Stimulated activated CD4-positive, alpha-beta T cell treated with anti-CD3 and anti-CD28 coated beads, Interleukin-2, amount 100 ng/mL, for 24 hours (primary cell): ENCODE measurements around the gene SV2B.

Source experiments
- DNase-seq, 2 donors: peaks; one replicate each; pipeline ENCODE4 v3.0.0-alpha.2; 2020

The SV2B gene

DNA sequence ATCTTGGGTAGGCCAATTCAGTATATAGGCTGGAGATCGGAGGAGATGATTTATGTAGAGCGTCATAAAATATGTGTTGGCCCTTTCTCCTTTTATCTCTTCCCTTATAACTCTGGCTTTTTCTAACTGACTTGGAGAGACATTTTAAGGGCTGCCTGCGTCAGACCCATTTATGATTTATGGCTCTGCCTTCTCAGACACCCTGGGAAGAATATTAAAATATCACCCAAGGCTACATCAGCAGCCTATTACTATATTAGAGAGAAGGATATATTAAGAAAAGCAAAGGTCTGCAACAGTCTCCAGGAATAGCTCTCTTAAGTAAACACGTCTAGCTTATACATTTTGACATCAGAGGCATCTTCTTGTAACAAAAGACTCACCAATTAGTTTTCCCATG, 179.4 kb downstream of the SV2B start:
- DNase-seq, result no peak

DNA sequence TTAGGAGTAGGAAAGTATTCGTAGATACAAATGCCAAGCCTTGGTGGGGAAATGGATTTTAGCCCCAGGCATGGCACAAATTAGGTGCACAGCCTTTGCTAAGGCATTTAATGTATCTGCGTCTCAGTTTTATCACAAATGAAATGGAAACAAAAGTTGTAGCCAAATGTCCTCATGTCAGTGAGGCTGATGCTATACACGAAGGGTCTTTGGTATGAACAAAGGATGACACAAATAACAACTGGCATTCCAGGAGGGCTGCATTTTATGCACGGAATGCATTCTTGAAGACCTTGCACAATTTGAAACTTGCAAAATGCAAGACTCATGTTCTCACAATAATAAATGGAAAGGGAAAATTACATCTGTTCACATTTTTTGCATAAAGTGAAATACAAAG, 181.9 kb downstream of the SV2B start:
- DNase-seq, result no peak

DNA sequence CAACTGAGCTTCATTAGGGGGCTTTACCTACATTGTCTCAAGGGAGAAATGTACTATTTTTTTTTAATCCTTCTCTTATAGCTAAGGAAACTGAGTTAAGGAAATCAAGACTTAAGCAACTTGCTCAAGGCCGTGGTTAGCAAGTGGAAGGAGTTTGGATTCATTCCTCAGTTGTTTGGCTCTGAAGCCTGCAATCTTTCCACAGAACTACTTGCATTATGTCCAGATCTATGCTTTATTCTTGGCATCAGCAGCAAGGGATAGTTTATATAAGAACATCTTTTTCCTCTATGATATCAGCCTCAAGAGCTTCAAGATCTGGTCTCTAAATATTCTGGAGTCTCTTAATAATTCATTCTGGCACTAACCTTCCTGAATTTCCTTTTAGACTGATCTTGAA, 182.4 kb downstream of the SV2B start:
- no peak for DNase-seq

DNA sequence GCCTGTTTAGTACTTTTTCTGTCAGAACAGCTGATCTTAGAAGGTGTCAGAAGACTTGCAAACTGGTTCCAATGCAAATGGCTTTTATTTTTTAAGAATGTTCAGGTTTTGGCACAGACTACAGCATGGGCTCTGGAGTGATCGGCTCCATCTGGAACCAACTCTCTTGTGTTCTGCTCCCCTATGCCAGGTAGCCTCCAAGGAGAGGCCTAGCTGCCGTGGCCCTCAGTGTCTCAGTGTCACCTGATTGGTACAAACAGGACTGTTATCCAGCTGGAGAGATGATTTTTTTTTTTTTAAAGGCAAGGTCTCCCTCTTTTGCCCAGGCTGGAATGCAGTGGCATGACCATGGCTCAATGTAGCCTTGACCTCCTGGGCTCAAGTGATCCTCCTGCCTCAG, 183.1 kb downstream of the SV2B start:
- DNase-seq, result no peak

DNA sequence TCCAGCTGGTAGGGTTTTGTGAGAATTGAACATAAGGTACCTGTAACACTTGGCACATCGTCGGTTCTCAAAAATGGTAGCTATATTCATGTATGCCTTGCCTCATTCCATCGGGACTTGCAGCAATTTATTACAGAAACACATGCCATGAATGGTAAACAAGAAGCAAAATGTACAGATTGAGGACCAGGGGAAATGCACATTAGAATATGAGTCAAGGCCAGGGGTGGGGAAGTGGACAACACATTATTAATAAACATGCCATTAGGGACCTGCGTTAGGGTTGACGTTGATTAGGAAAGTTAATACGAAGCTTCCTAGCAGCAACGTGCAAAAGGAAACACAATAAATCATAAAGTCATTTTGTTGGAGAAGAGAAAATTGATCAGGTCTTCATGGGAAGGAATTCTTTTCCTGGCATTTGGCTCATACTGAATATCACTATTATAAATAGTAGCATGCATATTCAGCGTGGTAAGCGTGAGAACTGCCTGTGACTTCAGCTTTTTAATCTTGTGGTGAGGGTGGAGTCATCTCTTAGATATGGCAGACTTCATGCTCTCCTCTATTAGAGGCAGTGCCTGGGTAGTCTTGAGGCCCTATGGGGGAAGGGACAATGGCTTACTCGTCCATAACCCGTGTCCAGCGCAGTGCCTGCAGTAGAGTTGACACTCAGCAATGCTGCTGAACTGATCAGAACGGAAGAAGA, 184.9 kb downstream of the SV2B start:
- no peak for DNase-seq

DNA sequence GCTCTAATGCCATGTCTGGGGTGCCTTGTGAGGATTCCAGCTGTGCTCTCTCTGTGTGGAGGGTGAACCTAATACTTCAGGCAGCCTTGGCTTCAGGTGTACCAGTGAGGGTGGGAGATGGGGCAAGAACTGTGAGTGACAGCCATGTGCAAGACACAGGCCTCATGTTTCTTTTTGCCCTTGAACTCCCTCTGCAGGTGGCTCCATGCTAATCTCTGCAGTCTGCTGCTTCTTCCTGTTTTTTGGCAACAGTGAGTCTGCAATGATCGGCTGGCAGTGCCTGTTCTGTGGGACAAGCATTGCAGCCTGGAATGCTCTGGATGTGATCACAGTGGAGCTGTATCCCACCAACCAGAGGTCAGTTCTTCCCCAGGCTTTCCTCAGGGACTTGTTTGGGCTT, 189.3 kb downstream of the SV2B start:
- DNase-seq, result no peak

DNA sequence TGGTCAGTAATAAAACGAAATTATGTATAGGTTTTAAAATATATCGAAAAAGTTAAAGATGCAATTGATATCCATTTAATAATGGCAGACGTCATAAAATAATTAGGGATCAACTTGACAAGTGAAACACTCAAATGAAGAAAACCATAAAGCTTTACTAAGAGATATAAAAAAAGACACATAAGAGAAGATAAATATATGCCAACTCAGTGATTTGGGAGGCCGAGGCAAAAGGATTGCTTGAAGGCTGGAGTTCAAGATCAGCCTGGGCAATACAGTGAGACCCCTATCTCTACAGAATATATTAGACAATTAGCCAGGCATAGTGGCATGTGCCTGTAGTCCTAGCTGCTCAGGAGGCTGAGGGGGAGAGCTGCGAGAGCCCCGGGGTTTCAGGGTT, 190.5 kb downstream of the SV2B start:
- no peak for DNase-seq

DNA sequence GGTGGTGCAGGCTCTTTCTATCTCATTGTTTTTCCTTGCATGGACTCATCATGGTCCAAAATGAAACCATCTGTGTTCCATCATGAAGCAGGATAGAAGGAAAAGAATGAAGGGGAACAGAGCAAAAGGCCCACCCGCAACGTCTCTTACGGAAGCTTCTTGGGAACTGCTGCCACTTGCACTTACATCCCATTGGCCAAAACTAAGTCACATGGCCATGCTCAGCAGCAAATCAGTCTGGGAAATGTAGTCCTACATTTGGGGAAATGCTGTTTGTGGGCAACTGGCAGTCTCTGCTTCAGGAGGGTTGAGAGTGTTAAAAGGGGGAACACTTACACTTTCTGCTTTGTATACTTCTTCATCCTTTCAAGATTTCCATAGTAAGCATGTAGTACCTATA, 191.6 kb downstream of the SV2B start:
- no peak for DNase-seq

DNA sequence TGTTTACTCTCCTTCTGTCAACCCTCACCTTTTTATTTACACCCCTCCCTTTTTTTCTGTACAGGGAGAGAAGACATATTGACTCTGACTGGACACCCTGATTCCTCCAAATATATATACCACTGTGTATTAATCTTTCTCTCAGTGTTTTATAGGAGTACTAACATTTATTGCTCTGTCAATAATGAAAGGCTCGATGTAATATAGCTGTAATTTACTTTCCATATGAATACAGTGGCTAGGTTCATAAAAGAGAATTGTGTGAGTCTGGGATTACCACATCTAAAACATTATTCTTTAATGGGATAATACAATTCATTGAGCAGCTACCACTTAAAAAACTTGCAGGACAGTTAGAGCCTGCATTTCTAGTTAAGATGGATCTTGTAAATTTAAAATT, 194.3 kb downstream of the SV2B start:
- no peak for DNase-seq

DNA sequence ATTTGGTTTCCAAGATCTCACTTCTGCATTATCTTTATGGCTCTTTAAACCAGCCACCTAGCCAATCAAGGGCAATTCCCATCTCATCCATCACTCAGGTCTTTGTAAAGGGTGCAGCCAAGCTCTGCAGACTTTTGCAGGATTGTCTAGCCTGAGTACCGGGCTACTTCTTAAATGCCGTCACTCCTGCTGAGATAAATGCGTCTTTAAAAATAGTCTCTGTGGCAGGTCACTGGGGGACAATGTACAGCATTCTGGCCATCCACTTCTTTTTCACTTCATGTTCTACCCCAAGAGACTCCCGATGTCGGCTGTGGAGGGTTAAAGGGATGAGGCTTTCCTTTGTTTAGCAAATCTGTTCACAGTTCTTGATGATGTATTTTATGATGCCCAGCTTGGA, 194.7 kb downstream of the SV2B start:
- no peak for DNase-seq

DNA sequence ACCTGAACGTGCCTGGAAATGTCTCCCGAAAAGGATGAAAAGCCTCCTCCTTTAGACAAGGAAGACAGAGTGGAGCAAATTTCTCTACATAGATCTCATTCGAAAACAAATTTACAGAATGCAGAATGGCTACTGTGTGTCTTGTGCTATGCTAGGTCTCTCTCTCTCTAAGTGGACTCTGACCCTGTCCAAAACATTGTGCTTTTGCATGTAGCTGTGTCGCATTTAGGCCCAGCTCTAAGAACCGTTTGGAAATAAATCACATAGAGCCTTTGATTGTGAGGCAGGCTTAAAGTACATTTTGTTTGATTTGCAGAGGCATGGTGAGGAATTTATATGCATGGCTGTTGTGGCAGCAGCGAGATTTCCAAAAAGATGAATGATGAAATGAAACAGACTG, 198.0 kb downstream of the SV2B start:
- no peak for DNase-seq

DNA sequence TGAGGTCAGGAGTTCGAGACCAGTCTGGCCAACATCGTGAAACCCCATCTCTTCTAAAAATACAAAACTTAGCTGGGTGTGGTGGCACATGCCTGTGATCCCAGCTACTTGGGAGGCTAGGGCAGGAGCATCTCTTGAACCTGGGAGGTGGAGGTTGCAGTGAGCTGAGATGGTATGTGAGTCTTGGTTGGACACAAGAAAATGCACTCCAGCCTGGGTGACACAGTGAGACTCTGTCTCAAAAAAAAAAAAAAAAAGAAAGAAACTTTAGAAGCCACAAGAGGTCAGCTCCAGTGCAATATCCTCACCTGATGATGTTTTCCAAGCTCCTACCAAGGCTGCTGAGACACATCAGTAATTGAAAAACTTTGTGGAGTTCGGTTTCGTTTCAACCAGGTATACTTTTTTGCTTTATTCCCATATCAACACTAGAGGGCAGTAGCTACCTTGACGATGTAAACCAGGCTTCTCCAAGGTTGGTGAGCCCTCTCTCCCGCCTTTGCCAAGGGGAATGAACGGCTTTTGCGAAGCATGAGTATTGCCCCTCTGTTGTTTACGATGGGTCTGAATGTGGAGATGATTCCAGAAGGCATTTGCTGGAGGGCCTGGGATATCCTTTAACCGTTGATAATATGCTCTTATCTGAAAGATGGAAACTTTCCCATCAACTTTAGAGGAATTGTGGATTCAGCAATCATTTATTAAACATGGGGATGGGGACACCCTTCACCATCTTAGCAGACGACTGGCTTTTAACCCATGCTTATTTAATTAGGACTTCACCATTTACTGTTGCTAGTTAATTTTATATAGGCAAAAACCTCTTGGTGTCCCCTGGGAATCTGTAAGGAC, 202.8 kb downstream of the SV2B start:
- peak in 1 of 2 donors; percentile 19 for DNase-seq

DNA sequence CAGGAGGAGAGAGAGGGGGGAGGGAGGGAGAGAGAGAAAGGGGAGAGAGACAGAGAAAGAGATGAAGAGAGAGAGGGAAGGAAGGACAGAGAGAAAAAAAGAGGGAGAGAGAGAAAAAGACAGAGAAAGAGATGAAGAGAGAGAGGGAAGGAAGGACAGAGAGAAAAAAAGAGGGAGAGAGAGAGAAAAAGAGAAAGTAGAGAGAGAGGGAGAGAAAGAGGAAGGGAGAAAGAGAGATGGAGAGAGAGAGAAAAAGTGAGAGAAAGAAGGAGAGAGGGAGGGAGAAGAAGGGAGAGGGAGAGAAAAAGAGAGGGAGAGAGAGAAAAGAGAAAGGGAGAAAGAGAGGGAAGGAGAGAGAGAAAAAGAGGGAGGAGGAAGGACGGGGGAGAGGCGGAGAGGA, 204.2 kb downstream of the SV2B start:
- DNase-seq, result no peak

DNA sequence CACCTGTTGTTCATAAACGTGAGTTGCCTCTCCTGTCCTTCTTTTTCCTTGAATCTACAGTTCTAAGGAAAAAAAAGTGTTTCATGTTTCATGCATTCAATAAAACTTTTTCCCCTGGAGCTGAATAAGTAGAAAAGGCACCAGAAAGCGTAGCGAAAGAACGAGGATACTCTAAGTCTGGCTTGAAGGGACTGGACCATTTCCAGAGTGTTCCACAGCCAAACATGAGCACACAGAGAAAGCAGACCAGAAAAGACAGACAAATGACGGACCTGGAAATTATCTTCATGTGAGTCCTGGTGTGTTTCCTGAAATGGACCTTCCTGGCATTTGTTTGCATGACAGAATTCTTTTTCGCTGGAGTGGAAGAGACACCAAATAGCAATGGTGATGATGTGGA, 204.7 kb downstream of the SV2B start:
- DNase-seq, result no peak

DNA sequence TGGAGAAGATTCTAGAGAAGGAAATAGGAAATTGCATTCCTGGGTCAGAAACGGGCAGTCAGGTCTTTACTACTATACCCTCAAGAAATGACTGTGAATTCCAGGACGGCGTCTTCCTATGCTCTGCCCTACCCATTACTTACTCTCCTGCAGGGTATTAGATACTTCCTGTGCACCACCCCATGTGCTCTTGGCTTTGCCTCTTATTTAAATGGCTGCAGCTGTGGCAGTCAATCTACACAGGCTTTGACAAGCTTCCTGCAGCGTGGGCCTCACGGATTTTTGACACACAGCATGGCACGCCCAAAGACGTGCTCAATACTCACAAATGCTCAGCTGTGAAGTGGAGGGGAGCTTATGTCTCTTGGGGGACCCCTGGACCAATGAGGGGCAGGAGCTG, 206.1 kb downstream of the SV2B start:
- no peak for DNase-seq

DNA sequence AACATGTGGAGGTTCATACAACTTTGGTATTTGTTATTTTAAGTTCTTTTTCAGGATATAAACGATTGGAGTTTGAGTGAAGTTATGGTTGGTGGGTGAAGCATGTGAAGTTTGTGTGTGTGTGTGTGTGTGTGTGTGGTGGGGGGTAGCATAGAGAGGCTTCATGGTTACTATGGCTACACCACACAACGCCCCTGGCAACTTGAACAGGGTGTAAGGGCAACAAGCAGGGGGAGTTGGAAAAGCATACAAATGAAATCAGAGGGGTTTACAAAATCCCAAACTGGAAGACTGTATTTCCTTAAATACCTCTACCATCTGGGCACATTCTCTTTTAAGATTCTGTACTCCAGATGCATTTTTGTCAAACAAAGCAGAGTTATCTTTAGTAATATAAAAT, 207.5 kb downstream of the SV2B start:
- DNase-seq, result no peak

DNA sequence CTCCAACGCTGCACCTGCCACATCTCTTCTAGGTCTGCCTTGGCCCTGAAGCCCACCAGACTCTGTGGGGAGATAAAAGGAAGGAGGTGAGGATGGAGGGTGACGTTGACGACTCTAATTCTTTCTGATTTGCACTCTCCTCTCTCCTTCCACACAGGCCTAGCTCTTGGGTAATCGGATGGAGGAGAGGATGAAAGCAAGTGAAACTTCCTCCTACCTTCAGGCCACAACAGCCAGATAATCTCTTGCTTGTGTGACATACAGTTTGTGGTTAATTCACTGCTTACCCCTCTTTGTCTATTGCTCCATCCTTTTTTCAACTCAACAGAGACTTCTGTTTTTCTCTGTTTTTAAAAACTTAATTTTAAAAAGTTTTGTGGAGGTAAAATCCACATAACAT, 208.1 kb downstream of the SV2B start:
- DNase-seq, result no peak

DNA sequence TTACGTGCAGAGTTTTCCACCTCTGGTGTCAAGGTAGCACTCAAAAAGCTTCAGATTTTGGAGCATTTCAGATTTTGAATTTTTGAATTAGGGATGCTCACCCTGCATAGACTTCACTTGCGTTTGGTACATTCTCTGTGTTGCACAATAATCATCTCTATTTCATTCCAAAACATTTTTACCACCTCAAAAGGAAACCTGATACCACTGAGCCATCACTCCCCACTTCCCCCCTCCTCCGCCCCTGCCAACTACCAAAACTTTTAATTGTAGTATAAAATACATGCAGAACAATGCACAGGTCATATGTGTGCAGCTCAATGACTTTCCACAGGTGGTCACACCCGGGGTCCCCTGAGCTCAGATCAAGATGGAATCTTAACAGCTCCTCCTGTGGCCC, 208.8 kb downstream of the SV2B start:
- peak; percentile 30 to 36 for DNase-seq

DNA sequence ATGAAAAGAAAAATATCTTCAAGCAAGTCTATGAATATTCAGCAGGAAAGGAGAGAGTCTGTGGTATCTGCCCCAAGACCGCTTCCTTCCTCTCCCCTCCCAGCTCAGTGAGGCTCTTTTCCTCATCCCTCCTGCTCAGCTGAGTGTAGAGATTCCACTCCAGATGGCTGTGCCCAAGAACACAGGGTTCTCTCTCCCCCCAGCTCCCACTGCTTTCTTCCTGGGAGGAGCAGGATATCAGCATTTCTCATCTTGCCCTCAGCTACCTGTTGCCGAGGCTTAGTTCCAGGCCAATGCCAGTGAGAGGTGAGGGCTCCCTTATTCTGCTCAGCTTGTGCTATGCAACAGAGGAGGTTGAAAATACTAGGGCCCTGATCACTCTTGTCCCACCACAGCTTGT, 211.9 kb downstream of the SV2B start:
- DNase-seq, result no peak

DNA sequence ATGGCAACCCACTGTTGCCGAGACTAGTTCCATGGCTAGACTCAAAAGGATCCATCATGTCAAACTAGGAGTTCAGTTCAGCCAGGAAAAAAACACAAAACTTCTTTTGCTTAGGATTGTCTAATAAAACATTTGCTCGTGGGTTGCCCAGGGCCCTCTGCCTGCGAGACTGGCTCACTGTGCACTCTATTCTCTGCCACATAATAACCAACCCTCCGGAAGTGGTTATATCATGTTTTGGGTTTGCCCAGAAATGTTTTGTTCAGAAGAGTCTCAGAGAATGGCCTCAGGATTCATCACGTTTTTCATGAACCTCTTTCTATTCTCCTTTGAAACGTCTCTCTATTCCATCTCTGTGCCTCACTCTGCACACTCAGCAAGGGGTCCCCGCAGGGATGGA, 216.1 kb downstream of the SV2B start:
- no peak for DNase-seq

DNA sequence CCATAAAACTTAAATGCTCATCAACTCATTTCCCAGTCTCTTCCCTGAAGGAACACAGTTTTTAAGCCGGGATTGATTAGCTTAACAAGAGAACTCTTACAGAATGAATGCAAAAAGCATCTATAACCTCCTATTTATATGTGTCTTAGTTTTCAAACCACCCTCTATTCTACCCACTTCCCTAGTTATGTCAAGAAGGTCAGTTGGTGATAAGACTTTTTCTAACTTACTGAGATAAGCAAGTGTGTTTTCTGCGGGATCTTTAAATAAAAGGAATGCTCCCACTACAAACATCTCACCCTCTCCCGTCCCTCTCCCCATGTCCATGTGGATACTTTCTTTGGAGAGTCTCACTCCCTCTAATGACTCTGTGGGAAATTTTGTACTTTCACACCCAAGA, 218.5 kb downstream of the SV2B start:
- DNase-seq, result no peak

DNA sequence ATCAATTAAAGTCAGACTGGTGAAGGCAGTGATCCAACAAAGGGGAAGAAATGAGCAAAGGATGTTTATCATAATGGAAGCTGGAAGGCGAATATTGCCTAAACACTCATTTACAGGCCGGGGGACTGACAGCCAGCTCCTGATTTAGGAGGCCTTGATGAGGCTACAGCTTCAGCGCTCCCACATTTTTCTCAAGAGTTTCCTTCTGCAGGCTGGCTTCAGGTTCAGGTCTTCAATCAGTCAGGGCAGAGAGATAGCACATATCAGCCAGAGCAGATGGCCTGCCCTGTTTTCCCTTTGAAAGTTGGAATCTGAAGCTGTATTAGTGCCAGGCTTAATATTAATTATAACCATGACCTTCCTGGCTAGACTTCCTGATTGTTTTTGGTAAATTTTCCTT, 218.9 kb downstream of the SV2B start:
- DNase-seq, result no peak

DNA sequence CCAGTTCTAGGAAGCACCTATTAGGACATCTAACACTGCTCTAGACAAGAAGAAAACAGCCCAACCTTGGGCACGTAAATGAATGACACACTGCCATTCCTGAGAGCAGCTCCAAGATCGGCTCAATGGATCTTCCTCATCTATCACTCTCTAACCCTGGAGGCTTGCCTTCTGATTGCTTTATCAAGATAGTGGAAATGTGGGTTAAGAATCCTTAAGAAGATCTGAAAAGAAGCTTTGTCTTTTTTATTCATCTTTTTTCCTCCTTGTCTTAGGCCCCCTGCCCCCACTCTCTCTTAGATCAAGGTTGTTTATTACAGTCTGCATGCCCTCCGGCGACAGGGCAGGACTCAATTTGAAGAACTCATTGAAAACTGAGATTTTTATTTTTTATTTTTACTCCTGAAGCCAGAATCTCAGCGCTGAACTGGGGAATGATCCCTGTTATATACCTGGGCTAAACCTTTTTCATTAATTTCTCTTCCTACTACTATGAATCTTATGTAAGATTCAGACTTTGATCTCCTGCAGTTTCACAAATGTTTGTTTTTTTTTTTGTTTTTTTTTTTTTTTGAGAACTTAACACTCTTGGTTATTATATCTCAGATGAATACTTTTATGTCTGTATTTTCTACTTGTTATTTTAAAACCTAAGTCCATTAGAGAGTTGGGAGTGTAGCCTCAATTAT, 219.5 kb downstream of the SV2B start:
- DNase-seq, result no peak

DNA sequence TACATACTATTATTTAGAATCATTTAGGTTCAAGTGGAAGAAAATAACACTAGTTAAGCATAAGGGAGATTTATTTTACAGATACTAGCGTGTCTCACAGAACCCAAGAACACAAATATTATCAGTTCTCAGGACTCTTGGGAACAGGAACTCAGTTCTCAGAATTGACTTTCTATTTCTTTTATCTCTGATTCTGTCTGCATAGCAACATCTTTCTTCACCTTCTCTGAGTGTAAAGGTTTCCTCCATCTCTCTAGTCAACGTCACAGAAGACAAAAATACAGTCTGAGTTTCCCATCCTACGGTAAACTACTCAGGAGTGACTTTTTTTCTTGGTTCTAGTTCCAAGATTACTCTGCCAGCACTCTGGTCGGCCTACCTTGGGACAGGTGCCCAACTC, 220.0 kb downstream of the SV2B start:
- DNase-seq, result no peak
